ENCODE data around the gene LANCL1.

Gene LANCL1

DNA sequence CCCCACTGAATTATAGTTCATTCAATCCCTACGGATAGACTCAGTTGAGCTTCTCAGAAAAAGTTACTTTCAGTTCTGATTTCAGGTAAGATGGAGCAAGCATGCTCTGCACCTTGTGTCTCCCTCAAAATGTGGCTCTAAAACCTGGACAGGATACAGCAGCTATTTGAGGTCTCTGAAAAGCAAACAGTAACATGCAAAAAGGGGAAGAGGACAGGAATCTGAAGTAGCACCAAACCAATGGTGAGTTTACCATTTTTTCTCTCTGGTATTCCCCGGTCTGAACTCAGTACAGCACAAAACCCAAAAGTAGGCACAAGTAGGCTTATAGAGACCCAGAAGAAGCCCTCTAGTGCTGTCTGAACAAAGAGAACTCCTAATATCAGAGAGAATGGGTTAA is 34.1 kb downstream of the LANCL1 start:
- no peaks in the 10 kb centered on the region for H3K4me1 ChIP-seq (ENCODE audit: control insufficient read depth, insufficient read depth, low read length)
- peaks cover 9 to 55% of the 10 kb centered on the region in 2 experiments for H3K36me3 ChIP-seq (ENCODE audit: control insufficient read depth in 2 of 2, insufficient read depth in 1 of 2, low read length in 2 of 2)
- H3K27ac ChIP-seq (ENCODE audit: extremely low read depth, low read depth, low read length): no peak overlapping the region
- ChIA-PET CTCF (interaction anchor here (0.7 kb wide), 1 partner anchor 11 kb away, joined by 4 read pairs; no protein-coding TSS in a partner anchor), POLR2A (no interaction called here)
- no peak for TF ChIP-seq ZNF768 (tag by site-specific recombination; IDR thresholded peaks at IDR 0.05)
- TF ChIP-seq, protein P1, sequence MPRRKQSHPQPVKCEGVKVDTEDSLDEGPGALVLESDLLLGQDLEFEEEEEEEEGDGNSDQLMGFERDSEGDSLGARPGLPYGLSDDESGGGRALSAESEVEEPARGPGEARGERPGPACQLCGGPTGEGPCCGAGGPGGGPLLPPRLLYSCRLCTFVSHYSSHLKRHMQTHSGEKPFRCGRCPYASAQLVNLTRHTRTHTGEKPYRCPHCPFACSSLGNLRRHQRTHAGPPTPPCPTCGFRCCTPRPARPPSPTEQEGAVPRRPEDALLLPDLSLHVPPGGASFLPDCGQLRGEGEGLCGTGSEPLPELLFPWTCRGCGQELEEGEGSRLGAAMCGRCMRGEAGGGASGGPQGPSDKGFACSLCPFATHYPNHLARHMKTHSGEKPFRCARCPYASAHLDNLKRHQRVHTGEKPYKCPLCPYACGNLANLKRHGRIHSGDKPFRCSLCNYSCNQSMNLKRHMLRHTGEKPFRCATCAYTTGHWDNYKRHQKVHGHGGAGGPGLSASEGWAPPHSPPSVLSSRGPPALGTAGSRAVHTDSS (tag by site-specific recombination; IDR thresholded peaks at IDR 0.05): no peak
- TF ChIP-seq ZFP3 (tag by site-specific recombination; IDR thresholded peaks at IDR 0.05; ENCODE audit: low read depth): no peak
- no peak overlapping the region for H3K4me3 ChIP-seq (ENCODE audit: low read depth, low read length)
- no peaks in the 10 kb centered on the region for H3K9me3 ChIP-seq (ENCODE audit: control insufficient read depth, insufficient read depth, low read depth, low read length)

DNA sequence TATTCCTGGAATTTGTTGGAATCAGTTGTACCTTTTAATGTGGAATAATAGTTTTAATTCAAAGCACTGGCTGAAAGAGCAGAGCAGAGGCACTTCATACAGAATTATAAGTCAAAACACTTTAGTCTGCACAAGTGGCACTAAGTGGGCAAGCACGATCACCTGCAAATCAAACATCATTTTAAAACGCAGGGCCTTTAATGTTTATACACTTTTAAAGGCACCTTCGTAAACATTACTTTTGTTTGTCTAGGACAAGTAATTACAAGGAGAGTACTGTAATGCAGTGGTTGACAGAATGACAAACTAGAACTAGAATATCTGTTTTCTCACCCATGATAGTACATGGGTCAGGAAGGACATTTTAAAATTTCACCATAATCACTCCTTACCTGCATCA is 36.4 kb downstream of the LANCL1 start:
- POLR2A ChIA-PET: no interaction called here
- TF ChIP-seq GLIS1 (tag by site-specific recombination; IDR thresholded peaks at IDR 0.05) (no peak), SALL2 (tag by site-specific recombination; IDR thresholded peaks at IDR 0.05; ENCODE audit: borderline replicate concordance) (no peak), ZNF521 (tag by site-specific recombination; IDR thresholded peaks at IDR 0.05) (no peak), ZNF501 (tag by site-specific recombination; IDR thresholded peaks at IDR 0.05) (no peak)
- Histone ChIP-seq H3K4me1 (ENCODE audit: control insufficient read depth, insufficient read depth, low read length) (no peaks in the 10 kb centered on the region), H3K27ac (ENCODE audit: extremely low read depth, low read depth, low read length) (no peak overlapping the region), H3K36me3 (ENCODE audit: control insufficient read depth in 2 of 2, insufficient read depth in 1 of 2, low read length in 2 of 2) (peaks cover 30 to 76% of the 10 kb centered on the region in 2 experiments), H3K9me3 (ENCODE audit: control insufficient read depth, insufficient read depth, low read depth, low read length) (no peaks in the 10 kb centered on the region), H3K4me3 (ENCODE audit: low read depth, low read length) (no peak overlapping the region)
- CTCF ChIA-PET: no interaction called here

DNA sequence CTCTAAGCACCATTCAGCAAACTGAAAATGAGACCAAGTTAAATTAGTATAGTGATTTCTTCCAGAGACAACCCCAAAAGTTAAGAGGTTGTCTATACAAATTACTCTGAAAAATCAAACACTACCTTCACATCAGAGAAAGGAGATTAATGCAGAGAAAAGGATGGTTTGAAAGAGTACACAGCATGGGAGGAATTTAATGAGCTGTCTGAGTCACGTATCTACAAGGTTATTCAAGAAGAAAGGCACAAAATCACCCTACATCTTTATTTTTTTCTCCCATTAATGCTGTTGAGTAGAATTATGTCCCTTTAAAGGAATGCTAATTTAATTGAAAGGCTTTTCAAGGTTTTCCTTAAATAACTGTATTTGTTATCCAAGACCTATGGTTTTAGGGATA is 41.1 kb downstream of the LANCL1 start:
- no peaks in the 10 kb centered on the region for H3K9me3 ChIP-seq (ENCODE audit: control insufficient read depth, insufficient read depth, low read depth, low read length)
- H3K27ac ChIP-seq (ENCODE audit: extremely low read depth, low read depth, low read length): no peak overlapping the region
- ChIA-PET CTCF (no interaction called here), POLR2A (interaction anchor here (0.6 kb wide), 1 partner anchor 239 kb away, joined by 3 read pairs; no protein-coding TSS in a partner anchor)
- no peak overlapping the region for H3K4me3 ChIP-seq (ENCODE audit: low read depth, low read length)
- no peaks in the 10 kb centered on the region for H3K4me1 ChIP-seq (ENCODE audit: control insufficient read depth, insufficient read depth, low read length)
- TF ChIP-seq ZNF473 (tag by site-specific recombination; IDR thresholded peaks at IDR 0.05) (no peak), ZBTB48 (tag by site-specific recombination; IDR thresholded peaks at IDR 0.05) (no peak), BCL11B (tag by site-specific recombination; IDR thresholded peaks at IDR 0.05; ENCODE audit: low read depth) (no peak), ZNF175 (tag by site-specific recombination; IDR thresholded peaks at IDR 0.05) (no peak), RBAK (tag by site-specific recombination; IDR thresholded peaks at IDR 0.05) (no peak), ZNF121 (tag by site-specific recombination; IDR thresholded peaks at IDR 0.05) (no peak), ZNF707 (tag by site-specific recombination; IDR thresholded peaks at IDR 0.05) (no peak)
- TF ChIP-seq, protein P2, sequence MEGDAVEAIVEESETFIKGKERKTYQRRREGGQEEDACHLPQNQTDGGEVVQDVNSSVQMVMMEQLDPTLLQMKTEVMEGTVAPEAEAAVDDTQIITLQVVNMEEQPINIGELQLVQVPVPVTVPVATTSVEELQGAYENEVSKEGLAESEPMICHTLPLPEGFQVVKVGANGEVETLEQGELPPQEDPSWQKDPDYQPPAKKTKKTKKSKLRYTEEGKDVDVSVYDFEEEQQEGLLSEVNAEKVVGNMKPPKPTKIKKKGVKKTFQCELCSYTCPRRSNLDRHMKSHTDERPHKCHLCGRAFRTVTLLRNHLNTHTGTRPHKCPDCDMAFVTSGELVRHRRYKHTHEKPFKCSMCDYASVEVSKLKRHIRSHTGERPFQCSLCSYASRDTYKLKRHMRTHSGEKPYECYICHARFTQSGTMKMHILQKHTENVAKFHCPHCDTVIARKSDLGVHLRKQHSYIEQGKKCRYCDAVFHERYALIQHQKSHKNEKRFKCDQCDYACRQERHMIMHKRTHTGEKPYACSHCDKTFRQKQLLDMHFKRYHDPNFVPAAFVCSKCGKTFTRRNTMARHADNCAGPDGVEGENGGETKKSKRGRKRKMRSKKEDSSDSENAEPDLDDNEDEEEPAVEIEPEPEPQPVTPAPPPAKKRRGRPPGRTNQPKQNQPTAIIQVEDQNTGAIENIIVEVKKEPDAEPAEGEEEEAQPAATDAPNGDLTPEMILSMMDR (tag by site-specific recombination; IDR thresholded peaks at IDR 0.05): no peak
- TF ChIP-seq, protein P3, sequence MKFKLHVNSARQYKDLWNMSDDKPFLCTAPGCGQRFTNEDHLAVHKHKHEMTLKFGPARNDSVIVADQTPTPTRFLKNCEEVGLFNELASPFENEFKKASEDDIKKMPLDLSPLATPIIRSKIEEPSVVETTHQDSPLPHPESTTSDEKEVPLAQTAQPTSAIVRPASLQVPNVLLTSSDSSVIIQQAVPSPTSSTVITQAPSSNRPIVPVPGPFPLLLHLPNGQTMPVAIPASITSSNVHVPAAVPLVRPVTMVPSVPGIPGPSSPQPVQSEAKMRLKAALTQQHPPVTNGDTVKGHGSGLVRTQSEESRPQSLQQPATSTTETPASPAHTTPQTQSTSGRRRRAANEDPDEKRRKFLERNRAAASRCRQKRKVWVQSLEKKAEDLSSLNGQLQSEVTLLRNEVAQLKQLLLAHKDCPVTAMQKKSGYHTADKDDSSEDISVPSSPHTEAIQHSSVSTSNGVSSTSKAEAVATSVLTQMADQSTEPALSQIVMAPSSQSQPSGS (tag by site-specific recombination; IDR thresholded peaks at IDR 0.05; ENCODE audit: low read depth): no peak
- peaks cover 38 to 92% of the 10 kb centered on the region in 2 experiments for H3K36me3 ChIP-seq (ENCODE audit: control insufficient read depth in 2 of 2, insufficient read depth in 1 of 2, low read length in 2 of 2)
